Subcutaneous preadipocyte (primary cell): ENCODE data around the gene CCDC68. TPM values are rescaled to one million over a fixed set of nuclear protein-coding genes. Genes with fewer than 3 reads are reported as not detected.

Experiments used
- total RNA-seq: library from RNA; depleted of rRNA; stranded (reverse); fragments of >200 nt; gene quantifications from 2 replicates; pipeline ENCODE4 v1.2.3, GENCODE V29; 2012

Gene CCDC68
- 1.5 and 2.0 TPM in 2 replicates for total RNA-seq

GRCh38 chr18:54958704-54959625, at the start of gene CCDC68:
Gene CCDC68, minus strand, starts transcription at chr18:54959461. Its CDS starts 16,670 bp downstream, at chr18:54942791.

Other genes starting within 250 kb of the CCDC68 start
- 8.5 and 28.7 TPM in 2 replicates for gene RAB27B, start 131.0 kb downstream of the CCDC68 start, total RNA-seq